ENCODE results near the gene C6orf136. TPM values are rescaled to one million over a fixed set of nuclear protein-coding genes. Genes with fewer than 3 reads are reported as not detected.

The C6orf136 gene
- total and polyA plus RNA-seq, 4 donors: 2.0 to 12.0 (median 9.8) TPM

DNA sequence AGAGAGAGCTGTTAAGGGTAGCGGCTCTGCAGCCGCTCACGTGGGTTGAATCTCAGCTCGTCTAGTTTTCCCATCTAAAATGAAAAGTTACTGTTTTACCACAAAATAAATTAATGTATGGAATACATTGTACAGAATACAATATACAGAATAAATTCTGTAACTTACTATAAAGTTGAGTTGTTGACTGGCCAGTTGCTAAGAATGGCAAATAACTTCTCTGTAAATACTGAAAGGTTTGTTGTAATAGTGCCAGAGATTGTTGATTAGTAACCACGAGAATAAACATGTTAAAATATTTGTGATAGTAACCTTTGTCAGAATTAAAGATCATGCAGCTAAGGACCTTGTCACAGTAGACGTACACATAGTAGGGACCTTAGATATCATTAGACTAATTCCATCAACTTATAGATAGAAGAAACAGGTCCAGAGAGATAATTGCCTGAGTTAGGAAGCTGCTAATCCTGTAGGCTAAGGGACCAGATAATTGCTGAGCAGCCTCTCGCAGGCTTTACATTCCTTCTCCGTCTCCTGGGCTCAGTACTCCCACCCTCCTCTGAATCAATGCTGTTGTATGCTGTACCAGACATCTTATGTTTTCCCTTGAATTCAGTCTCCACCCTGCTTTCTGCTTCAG, 44.4 kb downstream of the C6orf136 start:
- Histone ChIP-seq H3K27ac (ENCODE audit: low read depth in 1 of 2, low read length in 2 of 2) (peak overlapping the region; percentile 69 to 79), H3K27me3 (ENCODE audit: control insufficient read depth in 4 of 4, insufficient read depth in 4 of 4, low read length in 3 of 4) (no peaks in the 10 kb centered on the region), H3K9me3 (ENCODE audit: control insufficient read depth in 4 of 4, low read length in 3 of 4) (no peaks in the 10 kb centered on the region), H3K36me3 (ENCODE audit: control insufficient read depth in 4 of 4, insufficient read depth in 3 of 4, low read depth in 1 of 4, low read length in 3 of 4) (no peaks in the 10 kb centered on the region), H3K4me1 (ENCODE audit: control insufficient read depth in 4 of 4, insufficient read depth in 4 of 4, low read length in 3 of 4) (peaks cover 9 to 49% (median 35%) of the 10 kb centered on the region in 4 donors), H3K4me3 (ENCODE audit: low read depth in 1 of 3, low read length in 3 of 3) (peak overlapping the region; percentile 30 to 59 (median 45)), H3K9ac (ENCODE audit: low read depth in 1 of 2, low read length in 2 of 2) (peak overlapping the region in 1 of 2 donors; percentile 61)
- WGBS: 11% methylated on average over 8 of the region's 8 CpGs
- TF ChIP-seq TAF1 (conservative IDR thresholded peaks at IDR 0.05) (no peak), FOXA2 (IDR thresholded peaks at IDR 0.05) (peak; percentile 48), GABPA (IDR thresholded peaks at IDR 0.05 in 1 of 2, conservative IDR thresholded peaks at IDR 0.05 in 1 of 2) (peak in 1 of 2 donors; percentile 6), HNF4A (conservative IDR thresholded peaks at IDR 0.05) (no peak), RAD21 (IDR thresholded peaks at IDR 0.05) (no peak), RXRA (IDR thresholded peaks at IDR 0.05) (no peak), SP1 (IDR thresholded peaks at IDR 0.05) (peak; percentile 2), EGR1 (IDR thresholded peaks at IDR 0.05; ENCODE audit: low read depth in 2 of 2) (no peak), NR2F2 (IDR thresholded peaks at IDR 0.05) (no peak)
- TF ChIP-seq, protein P1, sequence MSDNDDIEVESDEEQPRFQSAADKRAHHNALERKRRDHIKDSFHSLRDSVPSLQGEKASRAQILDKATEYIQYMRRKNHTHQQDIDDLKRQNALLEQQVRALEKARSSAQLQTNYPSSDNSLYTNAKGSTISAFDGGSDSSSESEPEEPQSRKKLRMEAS (IDR thresholded peaks at IDR 0.05): no peak
- no peak for DNase-seq (ENCODE audit: low spot score)

DNA sequence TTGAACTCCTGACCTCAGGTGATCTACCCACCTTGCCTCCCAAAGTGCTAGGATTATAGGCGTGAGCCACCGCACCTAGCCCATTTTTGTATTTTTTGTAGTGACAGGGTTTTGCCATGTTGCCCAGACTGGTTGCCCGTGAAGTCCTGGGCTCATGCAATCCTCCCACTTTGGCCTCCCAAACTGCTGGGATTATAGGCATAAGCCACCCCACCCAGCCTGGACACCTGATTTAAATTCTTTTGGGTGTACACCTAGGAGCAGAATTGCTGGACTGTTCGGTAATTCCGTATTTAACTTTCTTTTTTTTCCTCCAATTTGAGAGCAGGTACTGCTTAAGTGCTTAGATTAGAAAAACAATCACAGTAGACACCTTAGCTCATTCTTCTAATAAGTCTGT, 49.5 kb downstream of the C6orf136 start:
- TF ChIP-seq RXRA (IDR thresholded peaks at IDR 0.05) (no peak), HNF4G (IDR thresholded peaks at IDR 0.05) (no peak), SP1 (IDR thresholded peaks at IDR 0.05) (no peak), YY1 (IDR thresholded peaks at IDR 0.05) (no peak), JUND (IDR thresholded peaks at IDR 0.05) (no peak), FOXA2 (IDR thresholded peaks at IDR 0.05) (no peak)
- TF ChIP-seq, protein P2, sequence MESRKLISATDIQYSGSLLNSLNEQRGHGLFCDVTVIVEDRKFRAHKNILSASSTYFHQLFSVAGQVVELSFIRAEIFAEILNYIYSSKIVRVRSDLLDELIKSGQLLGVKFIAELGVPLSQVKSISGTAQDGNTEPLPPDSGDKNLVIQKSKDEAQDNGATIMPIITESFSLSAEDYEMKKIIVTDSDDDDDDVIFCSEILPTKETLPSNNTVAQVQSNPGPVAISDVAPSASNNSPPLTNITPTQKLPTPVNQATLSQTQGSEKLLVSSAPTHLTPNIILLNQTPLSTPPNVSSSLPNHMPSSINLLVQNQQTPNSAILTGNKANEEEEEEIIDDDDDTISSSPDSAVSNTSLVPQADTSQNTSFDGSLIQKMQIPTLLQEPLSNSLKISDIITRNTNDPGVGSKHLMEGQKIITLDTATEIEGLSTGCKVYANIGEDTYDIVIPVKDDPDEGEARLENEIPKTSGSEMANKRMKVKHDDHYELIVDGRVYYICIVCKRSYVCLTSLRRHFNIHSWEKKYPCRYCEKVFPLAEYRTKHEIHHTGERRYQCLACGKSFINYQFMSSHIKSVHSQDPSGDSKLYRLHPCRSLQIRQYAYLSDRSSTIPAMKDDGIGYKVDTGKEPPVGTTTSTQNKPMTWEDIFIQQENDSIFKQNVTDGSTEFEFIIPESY (IDR thresholded peaks at IDR 0.05): no peak
- no peak for DNase-seq (ENCODE audit: low spot score)
- 89% methylated on average over 5 of the region's 5 CpGs for WGBS

DNA sequence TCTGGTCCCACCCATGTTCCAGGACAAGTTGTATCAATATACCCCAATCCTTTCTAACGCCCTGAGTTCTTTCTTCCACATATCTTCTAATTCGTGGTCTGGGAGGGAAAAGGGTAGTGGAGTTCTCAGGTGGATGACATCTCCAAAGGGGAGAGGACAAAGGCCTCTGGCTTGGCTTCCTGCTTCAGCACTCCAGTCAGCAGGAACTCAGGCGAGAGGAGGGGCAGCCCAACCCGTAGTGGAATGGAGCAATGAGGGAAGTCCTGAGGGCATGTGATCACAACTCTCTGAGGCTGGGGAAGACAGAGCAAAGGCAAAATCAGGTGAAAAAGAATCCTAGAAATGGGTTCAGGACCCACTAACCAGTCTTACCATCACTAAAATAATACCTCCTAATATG, 53.4 kb downstream of the C6orf136 start:
- H3K9me3 ChIP-seq (ENCODE audit: control insufficient read depth in 4 of 4, low read length in 3 of 4): no peaks in the 10 kb centered on the region
- H3K9ac ChIP-seq (ENCODE audit: low read depth in 1 of 2, low read length in 2 of 2): no peak overlapping the region
- H3K27me3 ChIP-seq (ENCODE audit: control insufficient read depth in 4 of 4, insufficient read depth in 4 of 4, low read length in 3 of 4): no peaks in the 10 kb centered on the region
- H3K36me3 ChIP-seq (ENCODE audit: control insufficient read depth in 4 of 4, insufficient read depth in 3 of 4, low read depth in 1 of 4, low read length in 3 of 4): peaks cover 0 to 15% (median 9%) of the 10 kb centered on the region in 4 donors
- WGBS: 32% methylated on average over 4 of the region's 4 CpGs
- TF ChIP-seq, protein P2 (IDR thresholded peaks at IDR 0.05): no peak
- TF ChIP-seq TAF1 (conservative IDR thresholded peaks at IDR 0.05): no peak
- TF ChIP-seq HNF4A (conservative IDR thresholded peaks at IDR 0.05): peak; percentile 23 to 26
- peak in 1 of 2 donors; percentile 23 for TF ChIP-seq GABPA (IDR thresholded peaks at IDR 0.05 in 1 of 2, conservative IDR thresholded peaks at IDR 0.05 in 1 of 2)
- TF ChIP-seq FOXA2 (IDR thresholded peaks at IDR 0.05): no peak
- peak in 1 of 2 donors; percentile 8 for TF ChIP-seq RAD21 (IDR thresholded peaks at IDR 0.05)
- peak; percentile 15 for TF ChIP-seq SP1 (IDR thresholded peaks at IDR 0.05)
- TF ChIP-seq RXRA (IDR thresholded peaks at IDR 0.05): peak; percentile 12 to 41
- TF ChIP-seq EGR1 (IDR thresholded peaks at IDR 0.05; ENCODE audit: low read depth in 2 of 2): no peak
- peak; percentile 14 for TF ChIP-seq HNF4G (IDR thresholded peaks at IDR 0.05)
- no peak for DNase-seq (ENCODE audit: low spot score)
- no peak overlapping the region for H3K4me3 ChIP-seq (ENCODE audit: low read depth in 1 of 3, low read length in 3 of 3)
- H3K27ac ChIP-seq (ENCODE audit: low read depth in 1 of 2, low read length in 2 of 2): no peak overlapping the region
- peaks cover 2 to 10% (median 7%) of the 10 kb centered on the region in 4 donors for H3K4me1 ChIP-seq (ENCODE audit: control insufficient read depth in 4 of 4, insufficient read depth in 4 of 4, low read length in 3 of 4)

More for the DNA sequence above, 49.5 kb downstream of the C6orf136 start:
- Histone ChIP-seq H3K36me3 (ENCODE audit: control insufficient read depth in 4 of 4, insufficient read depth in 3 of 4, low read depth in 1 of 4, low read length in 3 of 4) (peaks cover 0 to 2% (median 0%) of the 10 kb centered on the region in 4 donors), H3K9me3 (ENCODE audit: control insufficient read depth in 4 of 4, low read length in 3 of 4) (no peaks in the 10 kb centered on the region), H3K9ac (ENCODE audit: low read depth in 1 of 2, low read length in 2 of 2) (no peak overlapping the region), H3K4me3 (ENCODE audit: low read depth in 1 of 3, low read length in 3 of 3) (no peak overlapping the region), H3K27ac (ENCODE audit: low read depth in 1 of 2, low read length in 2 of 2) (no peak overlapping the region), H3K4me1 (ENCODE audit: control insufficient read depth in 4 of 4, insufficient read depth in 4 of 4, low read length in 3 of 4) (peaks cover 5 to 25% (median 17%) of the 10 kb centered on the region in 4 donors), H3K27me3 (ENCODE audit: control insufficient read depth in 4 of 4, insufficient read depth in 4 of 4, low read length in 3 of 4) (no peaks in the 10 kb centered on the region)
